ENCODE measurements around the gene PHIP.

- TF ChIP-seq CTCF (IDR thresholded peaks at IDR 0.05; ENCODE audit: low read depth, low read length) (no peak), POLR2A (IDR thresholded peaks at IDR 0.05; ENCODE audit: extremely low read depth, insufficient read length) (no peak)
Measured at GRCh38 chr6:78948785-78949184, 129.3 kb downstream of the PHIP start.
